Measurements from ENCODE around the gene SBF2. TPM values are rescaled to one million over a fixed set of nuclear protein-coding genes. Genes with fewer than 3 reads are reported as not detected.
A peak's percentile ranks its signal among the peaks of the same experiment; 100 is the strongest.

Gene SBF2
- total and polyA plus RNA-seq, 2 of the 13 experiments (the other 11 are each of a cell fraction or from before 2014, with no cell fraction given) = 24.0 to 45.8 TPM

DNA sequence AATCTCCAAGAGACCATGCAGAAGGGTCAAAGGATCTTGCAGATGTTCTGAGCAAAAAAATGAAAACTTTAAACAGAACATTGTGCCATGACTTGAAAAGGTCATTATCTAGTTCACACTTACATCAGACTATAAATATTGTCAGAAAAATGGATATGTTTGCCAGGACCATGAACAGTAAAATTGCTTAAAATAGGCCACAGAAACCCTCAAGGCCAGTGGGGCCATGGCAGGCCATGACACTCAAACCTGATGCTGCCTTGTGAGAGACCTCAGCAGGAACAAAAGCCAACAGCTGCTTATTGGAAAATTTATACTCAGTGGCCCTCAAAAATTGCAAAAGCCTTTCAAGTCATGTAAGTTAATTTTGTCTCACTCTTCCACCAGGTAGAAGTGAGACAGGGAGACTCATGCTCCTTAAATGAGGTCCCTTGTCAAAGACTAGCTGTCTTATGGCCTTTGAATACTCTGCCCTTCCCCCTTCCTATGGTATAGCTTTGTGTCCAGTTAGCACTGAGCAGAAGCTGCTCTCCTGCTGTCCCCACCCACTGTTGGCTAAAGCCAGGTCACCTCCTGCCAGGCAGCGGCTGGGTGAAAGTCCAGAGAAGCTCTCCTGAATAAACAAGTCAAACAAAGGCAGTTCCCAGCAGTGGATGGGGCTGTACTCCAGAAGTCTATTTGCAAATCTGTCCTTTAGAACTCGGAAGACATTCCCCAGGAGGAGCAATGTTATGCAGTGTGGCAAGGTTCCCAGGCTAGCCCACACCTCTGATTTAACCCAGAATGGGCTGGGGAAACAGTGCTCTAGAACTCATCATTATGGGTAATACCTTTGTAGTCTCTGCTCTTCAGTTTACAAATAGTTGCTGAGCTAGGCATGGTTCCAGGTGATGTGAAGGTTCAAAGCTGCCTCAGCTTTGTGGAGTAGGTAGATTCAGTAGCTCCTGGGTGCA is 32.3 kb upstream of the SBF2 start (continued):
- TF ChIP-seq TCF7 (IDR thresholded peaks at IDR 0.05; ENCODE audit: low read depth) (peak; percentile 68; the same call in 1 of the 2 replicates), ZFX (CRISPR knock-in tag; IDR thresholded peaks at IDR 0.05; ENCODE audit: low read depth) (no peak), ZNF720 (CRISPR knock-in tag; IDR thresholded peaks at IDR 0.05) (no peak), GFI1 (CRISPR knock-in tag; IDR thresholded peaks at IDR 0.05; ENCODE audit: borderline replicate concordance) (peak; percentile 92), ZNF256 (CRISPR knock-in tag; conservative IDR thresholded peaks at IDR 0.05) (no peak), ETV5 (CRISPR knock-in tag; IDR thresholded peaks at IDR 0.05; ENCODE audit: borderline replicate concordance) (peak; percentile 81), ZSCAN12 (CRISPR knock-in tag; IDR thresholded peaks at IDR 0.05) (no peak), ZNF253 (CRISPR knock-in tag; IDR thresholded peaks at IDR 0.05; ENCODE audit: borderline replicate concordance) (no peak), SOX13 (IDR thresholded peaks at IDR 0.05) (peak; percentile 91), SOX13 (CRISPR knock-in tag; conservative IDR thresholded peaks at IDR 0.05 in 1 of 2, IDR thresholded peaks at IDR 0.05 in 1 of 2) (peak in 1 of 2 experiments; percentile 98; a peak in 2 of 4 replicates), PHF5A (CRISPR knock-in tag; IDR thresholded peaks at IDR 0.05; ENCODE audit: low read depth, unreplicated experiment) (peak; percentile 95), KMT2A (CRISPR knock-in tag; IDR thresholded peaks at IDR 0.05) (no peak), HOXA3 (CRISPR knock-in tag; IDR thresholded peaks at IDR 0.05) (peak; percentile 84), POLR2AphosphoS5 (IDR thresholded peaks at IDR 0.05; ENCODE audit: low read depth, low read length) (peak; percentile 59; the same call in 1 of the 2 replicates), ZNF709 (CRISPR knock-in tag; IDR thresholded peaks at IDR 0.05) (no peak), CENPT (CRISPR knock-in tag; IDR thresholded peaks at IDR 0.05; ENCODE audit: low read depth) (no peak), CCAR2 (optimal IDR thresholded peaks at IDR 0.05; ENCODE audit: low read depth, low read length) (no peak), ZNF572 (CRISPR knock-in tag; IDR thresholded peaks at IDR 0.05) (no peak), ZC3H4 (CRISPR knock-in tag; IDR thresholded peaks at IDR 0.05; ENCODE audit: borderline replicate concordance) (no peak), NR2F6 (IDR thresholded peaks at IDR 0.05) (peak; percentile 67; the same call in 1 of the 2 replicates), NR2F6 (CRISPR knock-in tag; IDR thresholded peaks at IDR 0.05) (peak; percentile 85), MEF2D (CRISPR knock-in tag; IDR thresholded peaks at IDR 0.05) (peak; percentile 73; the same call in 1 of the 2 replicates), ZNF329 (CRISPR knock-in tag; IDR thresholded peaks at IDR 0.05; ENCODE audit: low read depth) (no peak)
- TF ChIP-seq, protein P1, sequence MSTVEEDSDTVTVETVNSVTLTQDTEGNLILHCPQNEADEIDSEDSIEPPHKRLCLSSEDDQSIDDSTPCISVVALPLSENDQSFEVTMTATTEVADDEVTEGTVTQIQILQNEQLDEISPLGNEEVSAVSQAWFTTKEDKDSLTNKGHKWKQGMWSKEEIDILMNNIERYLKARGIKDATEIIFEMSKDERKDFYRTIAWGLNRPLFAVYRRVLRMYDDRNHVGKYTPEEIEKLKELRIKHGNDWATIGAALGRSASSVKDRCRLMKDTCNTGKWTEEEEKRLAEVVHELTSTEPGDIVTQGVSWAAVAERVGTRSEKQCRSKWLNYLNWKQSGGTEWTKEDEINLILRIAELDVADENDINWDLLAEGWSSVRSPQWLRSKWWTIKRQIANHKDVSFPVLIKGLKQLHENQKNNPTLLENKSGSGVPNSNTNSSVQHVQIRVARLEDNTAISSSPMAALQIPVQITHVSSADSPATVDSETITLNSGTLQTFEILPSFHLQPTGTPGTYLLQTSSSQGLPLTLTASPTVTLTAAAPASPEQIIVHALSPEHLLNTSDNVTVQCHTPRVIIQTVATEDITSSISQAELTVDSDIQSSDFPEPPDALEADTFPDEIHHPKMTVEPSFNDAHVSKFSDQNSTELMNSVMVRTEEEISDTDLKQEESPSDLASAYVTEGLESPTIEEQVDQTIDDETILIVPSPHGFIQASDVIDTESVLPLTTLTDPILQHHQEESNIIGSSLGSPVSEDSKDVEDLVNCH (CRISPR knock-in tag; IDR thresholded peaks at IDR 0.05) = no peak
- TF ChIP-seq, protein P2, sequence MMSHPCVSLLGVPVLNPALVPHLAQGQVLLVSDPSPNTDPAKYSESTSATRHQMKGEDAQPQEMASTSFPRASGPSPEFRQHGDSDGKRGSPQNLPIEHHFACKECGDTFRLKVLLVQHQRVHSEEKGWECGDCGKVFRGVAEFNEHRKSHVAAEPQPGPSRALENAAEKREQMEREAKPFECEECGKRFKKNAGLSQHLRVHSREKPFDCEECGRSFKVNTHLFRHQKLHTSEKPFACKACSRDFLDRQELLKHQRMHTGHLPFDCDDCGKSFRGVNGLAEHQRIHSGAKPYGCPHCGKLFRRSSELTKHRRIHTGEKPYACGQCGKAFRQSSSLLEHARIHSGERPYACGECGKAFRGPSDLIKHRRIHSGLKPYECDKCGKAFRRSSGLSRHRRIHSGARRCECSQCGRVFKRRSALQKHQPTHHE (CRISPR knock-in tag; IDR thresholded peaks at IDR 0.05; ENCODE audit: borderline replicate concordance) = peak; percentile 51; the same call in 1 of the 2 replicates
- TF ChIP-seq, protein P3, sequence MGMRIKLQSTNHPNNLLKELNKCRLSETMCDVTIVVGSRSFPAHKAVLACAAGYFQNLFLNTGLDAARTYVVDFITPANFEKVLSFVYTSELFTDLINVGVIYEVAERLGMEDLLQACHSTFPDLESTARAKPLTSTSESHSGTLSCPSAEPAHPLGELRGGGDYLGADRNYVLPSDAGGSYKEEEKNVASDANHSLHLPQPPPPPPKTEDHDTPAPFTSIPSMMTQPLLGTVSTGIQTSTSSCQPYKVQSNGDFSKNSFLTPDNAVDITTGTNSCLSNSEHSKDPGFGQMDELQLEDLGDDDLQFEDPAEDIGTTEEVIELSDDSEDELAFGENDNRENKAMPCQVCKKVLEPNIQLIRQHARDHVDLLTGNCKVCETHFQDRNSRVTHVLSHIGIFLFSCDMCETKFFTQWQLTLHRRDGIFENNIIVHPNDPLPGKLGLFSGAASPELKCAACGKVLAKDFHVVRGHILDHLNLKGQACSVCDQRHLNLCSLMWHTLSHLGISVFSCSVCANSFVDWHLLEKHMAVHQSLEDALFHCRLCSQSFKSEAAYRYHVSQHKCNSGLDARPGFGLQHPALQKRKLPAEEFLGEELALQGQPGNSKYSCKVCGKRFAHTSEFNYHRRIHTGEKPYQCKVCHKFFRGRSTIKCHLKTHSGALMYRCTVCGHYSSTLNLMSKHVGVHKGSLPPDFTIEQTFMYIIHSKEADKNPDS (CRISPR knock-in tag; IDR thresholded peaks at IDR 0.05) = 0 out of 2 replicates have a peak, but pooled peaks have one; percentile 50
